HG03558 (cell line): ENCODE results near the gene PPP1R26.
"Not testable (repeated sequence)": the region's sequence is repeated elsewhere in the genome, so short reads cannot be mapped to it uniquely, and the experiment has no call there.

ENCODE experiments used
- ATAC-seq: cut with Tn5 transposase; IDR thresholded peaks from one replicate; pipeline ENCODE4 v1.9.1; 2021; ENCODE audit warnings: moderate number of reproducible peaks; ENCODE audit not compliant: unreplicated experiment; ENCODE audit errors: extremely low read depth

PPP1R26 gene

GRCh38 chr9:135502168-135502872 is 22.7 kb downstream of the PPP1R26 start:
- ATAC-seq, result no peak

DNA sequence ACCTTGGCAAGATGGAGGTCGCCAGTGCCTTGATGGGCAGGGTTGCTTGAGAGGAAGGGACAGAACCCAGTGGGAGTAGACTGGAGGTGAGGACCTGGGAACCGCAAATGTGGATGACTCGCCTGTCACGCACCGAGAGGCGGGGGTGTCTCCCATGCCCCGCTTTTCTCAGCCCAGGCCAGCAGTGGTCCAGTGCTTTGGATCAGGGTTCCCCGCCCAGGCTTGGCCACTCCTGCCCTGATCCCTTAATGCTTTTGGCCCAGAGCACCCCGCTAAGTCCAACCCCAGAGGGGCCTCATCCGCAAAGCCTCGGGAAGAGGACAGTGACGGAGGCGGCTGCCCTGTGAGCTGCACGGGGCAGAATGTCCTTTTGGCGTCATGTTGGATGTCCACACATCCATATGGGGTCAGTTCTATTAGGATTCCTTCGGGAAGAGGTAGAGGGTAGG is 23.3 kb downstream of the PPP1R26 start:
- ATAC-seq, result no peak

DNA sequence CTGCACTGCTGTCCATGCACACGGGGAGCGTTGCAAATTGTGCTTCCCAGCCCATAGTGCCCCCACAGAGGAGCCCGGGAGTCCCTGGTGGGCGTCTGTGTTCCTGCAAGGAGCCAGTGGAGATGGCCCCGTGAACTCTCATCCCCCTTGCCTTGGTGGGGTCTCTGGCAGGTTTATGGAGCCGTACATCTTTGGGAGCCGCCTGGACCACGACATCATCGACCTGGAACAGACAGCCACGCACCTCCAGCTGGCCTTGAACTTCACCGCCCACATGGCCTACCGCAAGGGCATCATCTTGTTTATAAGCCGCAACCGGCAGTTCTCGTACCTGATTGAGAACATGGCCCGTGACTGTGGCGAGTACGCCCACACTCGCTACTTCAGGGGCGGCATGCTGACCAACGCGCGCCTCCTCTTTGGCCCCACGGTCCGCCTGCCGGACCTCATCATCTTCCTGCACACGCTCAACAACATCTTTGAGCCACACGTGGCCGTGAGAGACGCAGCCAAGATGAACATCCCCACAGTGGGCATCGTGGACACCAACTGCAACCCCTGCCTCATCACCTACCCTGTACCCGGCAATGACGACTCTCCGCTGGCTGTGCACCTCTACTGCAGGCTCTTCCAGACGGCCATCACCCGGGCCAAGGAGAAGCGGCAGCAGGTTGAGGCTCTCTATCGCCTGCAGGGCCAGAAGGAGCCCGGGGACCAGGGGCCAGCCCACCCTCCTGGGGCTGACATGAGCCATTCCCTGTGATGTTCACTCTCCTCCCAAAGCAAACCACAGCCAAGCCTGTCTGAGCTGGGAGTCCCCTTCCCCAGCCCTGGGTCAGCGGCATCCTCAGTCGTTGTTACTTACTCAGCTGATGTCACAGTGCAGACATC is 24.0 kb downstream of the PPP1R26 start:
- no peak for ATAC-seq

- no peak for ATAC-seq
Measured at GRCh38 chr9:135504262-135505243, 25.0 kb downstream of the PPP1R26 start.

DNA sequence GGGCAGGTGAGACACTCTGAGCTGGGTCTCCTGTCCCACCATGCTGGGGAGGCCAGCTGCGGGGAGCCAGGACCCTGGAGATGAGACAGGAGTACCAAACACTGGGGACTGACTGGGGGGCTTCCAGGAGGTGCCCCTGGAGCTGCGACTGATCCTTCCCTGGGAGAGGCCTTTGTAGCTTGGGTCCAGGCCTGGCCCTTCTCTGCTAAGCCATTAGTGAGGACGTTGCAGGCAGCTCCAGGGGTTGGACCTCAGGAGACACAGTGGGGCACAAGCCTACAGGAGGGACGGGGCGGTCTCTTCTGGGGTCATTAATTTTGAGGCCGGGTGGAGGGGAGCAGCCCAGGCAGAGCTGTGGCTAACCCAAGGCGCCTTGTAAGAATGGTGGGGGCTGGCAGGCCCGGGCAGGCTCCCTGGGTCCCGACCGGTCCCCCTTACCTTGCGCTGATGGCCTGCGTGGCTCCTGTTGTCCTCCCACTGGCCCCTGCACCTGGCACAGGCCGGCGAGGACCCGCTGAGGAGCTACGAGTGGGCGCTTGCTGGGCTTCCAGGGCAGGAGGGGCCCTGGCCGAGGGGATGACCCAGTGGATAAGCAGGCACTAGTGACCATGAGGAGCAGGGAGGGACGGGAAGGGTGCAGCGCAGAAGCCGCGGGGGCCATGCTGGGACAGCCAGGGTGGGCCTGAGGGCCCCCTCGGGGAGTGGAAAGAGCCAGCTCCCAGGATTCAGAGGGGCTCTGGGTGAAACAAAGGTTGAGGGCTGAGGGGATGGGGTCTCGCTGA is 26.0 kb downstream of the PPP1R26 start:
- ATAC-seq, result no peak

- no peak for ATAC-seq
Measured at GRCh38 chr9:135506327-135507103, 26.9 kb downstream of the PPP1R26 start.

GRCh38 chr9:135507104-135508035 is 27.8 kb downstream of the PPP1R26 start:
- no peak for ATAC-seq

DNA sequence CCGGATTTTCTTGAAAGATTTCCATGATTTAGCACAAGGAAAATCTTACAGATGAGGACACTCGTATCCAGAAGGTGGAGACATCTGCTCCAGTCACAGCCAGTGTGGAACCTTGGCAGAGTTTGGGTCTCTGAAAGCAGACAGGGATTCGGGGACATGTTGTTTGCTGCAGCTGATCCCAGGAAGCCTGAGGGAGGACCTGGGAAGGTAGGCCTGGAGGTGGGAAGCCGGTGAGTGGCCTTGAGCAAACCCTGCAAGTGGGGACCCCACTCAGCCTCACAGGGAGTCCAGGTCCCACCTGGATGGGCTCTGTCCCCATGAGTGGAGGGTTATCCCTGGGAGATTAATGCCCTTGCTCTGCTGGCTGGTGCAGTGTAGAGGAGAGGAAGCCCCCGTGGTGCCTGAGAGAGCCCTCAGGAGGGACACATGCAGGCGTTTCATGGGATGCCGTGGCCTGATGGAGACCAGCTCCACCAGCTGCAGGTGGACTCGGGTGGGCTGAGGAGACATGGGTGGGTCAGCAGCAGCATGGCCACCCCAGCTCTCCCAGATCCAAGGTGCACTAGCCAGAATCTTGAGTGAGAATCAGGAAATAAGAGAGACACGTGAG is 28.7 kb downstream of the PPP1R26 start:
- ATAC-seq, result no peak

DNA sequence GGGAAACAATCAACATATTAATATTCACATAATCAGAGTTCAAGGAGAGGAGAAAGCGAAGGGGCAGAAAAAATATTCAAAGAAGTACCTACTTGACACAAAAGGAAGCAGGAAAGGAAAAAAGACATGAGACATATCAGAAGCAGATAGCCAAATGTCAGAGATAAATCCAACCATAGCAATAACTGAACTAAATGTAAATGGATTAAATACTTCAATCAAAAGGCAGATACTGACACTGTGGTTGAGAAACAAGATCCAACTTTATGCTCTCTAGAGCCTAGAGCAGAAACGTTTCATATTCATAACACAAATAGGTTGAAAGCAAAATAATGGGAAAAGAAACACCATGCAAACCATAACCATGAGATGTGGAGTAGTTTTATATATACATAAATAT is 29.9 kb downstream of the PPP1R26 start:
- no peak for ATAC-seq

DNA sequence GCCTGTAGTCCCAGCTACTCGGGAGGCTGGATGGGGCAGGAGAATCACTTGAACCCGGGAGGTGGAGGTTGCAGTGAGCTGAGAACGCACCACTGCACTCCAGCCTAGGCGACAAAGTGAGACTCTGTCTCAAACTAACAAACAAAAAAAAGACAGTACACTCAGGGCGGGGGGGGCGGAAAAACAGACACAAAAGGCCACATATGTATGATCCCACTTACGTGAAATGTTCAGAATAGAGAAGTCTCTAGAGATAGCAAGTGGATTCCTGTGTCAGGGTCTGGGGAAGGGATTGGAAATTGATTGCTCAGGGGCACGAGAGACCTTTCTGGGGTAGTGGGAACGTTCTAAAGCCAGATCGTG is 32.6 kb downstream of the PPP1R26 start:
- ATAC-seq, result no peak

GRCh38 chr9:135512904-135513303 is 33.3 kb downstream of the PPP1R26 start:
- ATAC-seq, result no peak

GRCh38 chr9:135513351-135513846 is 33.8 kb downstream of the PPP1R26 start:
- ATAC-seq, result no peak

- ATAC-seq, result not testable (repeated sequence)
Measured at GRCh38 chr9:135513906-135514305, 34.3 kb downstream of the PPP1R26 start.

DNA sequence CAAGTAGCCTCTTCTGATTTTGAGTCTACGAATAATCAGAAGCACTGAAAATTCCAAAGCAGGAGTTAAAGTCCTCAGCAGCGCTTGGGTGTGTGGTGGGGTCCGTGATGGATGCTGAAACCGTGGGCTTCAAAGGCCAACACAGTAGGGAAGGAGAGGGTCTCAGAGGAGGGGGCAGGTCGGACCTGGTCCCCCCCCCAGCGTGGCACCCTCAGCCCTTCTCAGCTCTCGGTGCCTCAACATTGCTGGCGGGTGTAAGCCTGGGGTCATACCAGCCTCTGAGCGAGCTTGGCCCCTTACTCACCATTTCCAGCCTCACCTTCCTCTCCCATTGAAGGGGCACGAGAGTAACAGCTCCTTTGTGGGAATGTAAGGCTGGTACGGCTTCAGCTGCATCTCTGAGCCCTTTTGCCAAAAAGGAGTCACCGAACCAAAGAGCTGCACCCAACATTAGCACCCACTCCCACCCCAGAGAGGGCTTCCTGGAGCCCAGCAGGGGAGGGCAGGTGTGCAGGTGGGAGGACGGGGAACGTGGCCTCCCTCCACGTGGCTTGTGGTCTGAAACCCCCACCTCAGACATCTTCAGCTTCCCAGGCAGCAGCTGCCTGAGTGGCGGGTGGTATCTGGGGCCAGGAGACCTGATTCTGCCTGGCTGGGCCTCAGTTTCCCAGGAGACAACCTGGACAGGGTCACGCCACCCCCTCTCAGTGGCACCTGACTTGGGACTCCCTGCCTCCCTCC is 34.9 kb downstream of the PPP1R26 start:
- no peak for ATAC-seq

- ATAC-seq, result no peak
Measured at GRCh38 chr9:135515083-135515951, 35.7 kb downstream of the PPP1R26 start.
